Ectodermal cell (in vitro differentiated cells): Measurements from ENCODE around the gene CEP112.
"Not testable (repeated sequence)": the region's sequence is repeated elsewhere in the genome, so short reads cannot be mapped to it uniquely, and the experiment has no call there.

Experiments used
- H3K27ac ChIP-seq: 2 replicates; pipeline ENCODE4 v1.7.0; 2013; ENCODE audit warnings: mild to moderate bottlenecking, low read depth, low read length; ENCODE audit not compliant: insufficient read depth, poor library complexity, severe bottlenecking
- H3K27me3 ChIP-seq: 2 replicates; pipeline ENCODE4 v1.7.0; 2013; ENCODE audit warnings: mild to moderate bottlenecking, low read length; ENCODE audit not compliant: insufficient read depth, control insufficient read depth, poor library complexity, severe bottlenecking
- H3K36me3 ChIP-seq: one replicate; pipeline ENCODE4 v1.7.0; 2013; ENCODE audit warnings: low read length; ENCODE audit not compliant: control insufficient read depth, insufficient read depth
- H3K4me1 ChIP-seq: one replicate; pipeline ENCODE4 v1.7.0; 2013; ENCODE audit warnings: low read length; ENCODE audit not compliant: control insufficient read depth, insufficient read depth
- H3K4me3 ChIP-seq: 2 replicates; pipeline ENCODE4 v1.7.0; 2013; ENCODE audit warnings: low read depth, low read length, control low read depth; ENCODE audit not compliant: insufficient read depth
- H3K9me3 ChIP-seq: 2 replicates; pipeline ENCODE4 v1.7.0; 2013; ENCODE audit warnings: mild to moderate bottlenecking, low read length, moderate library complexity; ENCODE audit not compliant: control insufficient read depth
- WGBS, 2 experiments: methylation state at CpG; one replicate each; pipeline ENCODE4 v1.1.7; 2013; ENCODE audit warnings: missing lambda C conversion rate in 2 of 2; 5-methylcytosine and 5-hydroxymethylcytosine counted together

Gene CEP112

GRCh38 chr17:65739034-65739433, 452.9 kb downstream of the CEP112 start:
- Histone ChIP-seq H3K36me3 (no peaks in the 10 kb centered on the region), H3K27ac (no peak overlapping the region), H3K9me3 (peaks cover 2% of the 10 kb centered on the region), H3K4me3 (no peak overlapping the region), H3K4me1 (peaks cover 10% of the 10 kb centered on the region), H3K27me3 (no peaks in the 10 kb centered on the region)

GRCh38 chr17:65737451-65737850, 454.5 kb downstream of the CEP112 start:
- Histone ChIP-seq H3K9me3 (peaks cover 2% of the 10 kb centered on the region), H3K4me3 (no peak overlapping the region), H3K27ac (no peak overlapping the region), H3K4me1 (peaks cover 3% of the 10 kb centered on the region), H3K36me3 (no peaks in the 10 kb centered on the region), H3K27me3 (no peaks in the 10 kb centered on the region)
- 94 to 96% methylated on average over 4 of the region's 4 CpGs for WGBS, 2 experiments

- Histone ChIP-seq H3K27ac (no peak overlapping the region), H3K9me3 (no peaks in the 10 kb centered on the region), H3K36me3 (no peaks in the 10 kb centered on the region), H3K4me1 (no peaks in the 10 kb centered on the region), H3K27me3 (no peaks in the 10 kb centered on the region), H3K4me3 (no peak overlapping the region)
- 96 to 100% methylated on average over 1 to 3 of the region's 3 CpGs for WGBS, 2 experiments
These were observed 458.6 kb downstream of the CEP112 start for GRCh38 chr17:65733314-65733713.

GRCh38 chr17:65732667-65733066, 459.3 kb downstream of the CEP112 start:
- H3K9me3 ChIP-seq, H3K4me1 ChIP-seq, H3K27me3 ChIP-seq, H3K4me3 ChIP-seq, H3K36me3 ChIP-seq, H3K27ac ChIP-seq: not testable (repeated sequence)
- 90 to 95% methylated on average over 1 to 2 of the region's 2 CpGs for WGBS, 2 experiments

- 97 to 98% methylated on average over 3 of the region's 3 CpGs for WGBS, 2 experiments
- Histone ChIP-seq H3K4me1 (no peaks in the 10 kb centered on the region), H3K27ac (no peak overlapping the region), H3K4me3 (no peak overlapping the region), H3K9me3 (no peaks in the 10 kb centered on the region), H3K27me3 (no peaks in the 10 kb centered on the region), H3K36me3 (no peaks in the 10 kb centered on the region)
These were observed 461.2 kb downstream of the CEP112 start for GRCh38 chr17:65730711-65731169.

- no peaks in the 10 kb centered on the region for H3K27me3 ChIP-seq
These were observed 462.7 kb downstream of the CEP112 start for GRCh38 chr17:65729207-65729606.

GRCh38 chr17:65727832-65728231, 464.1 kb downstream of the CEP112 start:
- H3K27ac ChIP-seq, result no peak overlapping the region
- 91 to 94% methylated on average over 2 of the region's 2 CpGs for WGBS, 2 experiments
- no peaks in the 10 kb centered on the region for H3K27me3 ChIP-seq
- no peaks in the 10 kb centered on the region for H3K36me3 ChIP-seq
- H3K9me3 ChIP-seq, result no peaks in the 10 kb centered on the region
- no peak overlapping the region for H3K4me3 ChIP-seq
- H3K4me1 ChIP-seq, result no peaks in the 10 kb centered on the region

More at GRCh38 chr17:65729207-65729606, 462.7 kb downstream of the CEP112 start:
- H3K27ac ChIP-seq, result no peak overlapping the region
- H3K4me3 ChIP-seq, result no peak overlapping the region
- H3K4me1 ChIP-seq, result no peaks in the 10 kb centered on the region
- no peaks in the 10 kb centered on the region for H3K9me3 ChIP-seq
- 100% methylated on average over 1 to 2 of the region's 3 CpGs for WGBS, 2 experiments
- no peaks in the 10 kb centered on the region for H3K36me3 ChIP-seq

- Histone ChIP-seq H3K4me1 (no peaks in the 10 kb centered on the region), H3K4me3 (no peak overlapping the region), H3K27me3 (no peaks in the 10 kb centered on the region), H3K9me3 (no peaks in the 10 kb centered on the region), H3K27ac (no peak overlapping the region), H3K36me3 (no peaks in the 10 kb centered on the region)
- WGBS, 2 experiments, result 95 to 98% methylated on average over 2 of the region's 2 CpGs
These were observed 464.7 kb downstream of the CEP112 start for GRCh38 chr17:65727246-65727645.

GRCh38 chr17:65723431-65724151, 468.3 kb downstream of the CEP112 start:
- WGBS, 2 experiments, result 88 to 91% methylated on average over 4 of the region's 5 CpGs
- Histone ChIP-seq H3K9me3 (no peaks in the 10 kb centered on the region), H3K27ac (no peak overlapping the region), H3K4me1 (peaks cover 6% of the 10 kb centered on the region), H3K36me3 (no peaks in the 10 kb centered on the region), H3K27me3 (no peaks in the 10 kb centered on the region), H3K4me3 (no peak overlapping the region)

GRCh38 chr17:65718601-65719000, 473.3 kb downstream of the CEP112 start:
- no peak overlapping the region for H3K4me3 ChIP-seq
- H3K9me3 ChIP-seq, result no peaks in the 10 kb centered on the region
- WGBS, 2 experiments, result 87 to 95% methylated on average over 3 of the region's 3 CpGs
- peaks cover 6% of the 10 kb centered on the region for H3K4me1 ChIP-seq
- no peak overlapping the region for H3K27ac ChIP-seq
- no peaks in the 10 kb centered on the region for H3K36me3 ChIP-seq
- no peaks in the 10 kb centered on the region for H3K27me3 ChIP-seq
